ENCODE measurements around the gene STK39.
"Not testable (repeated sequence)": the region's sequence is repeated elsewhere in the genome, so short reads cannot be mapped to it uniquely, and the experiment has no call there.

STK39 gene

GRCh38 chr2:168278424-168278888, 31.1 kb upstream of the STK39 start:
- no peak overlapping the region for H3K4me3 ChIP-seq (ENCODE audit: low read depth, low read length)
- DNase-seq (ENCODE audit: low read depth), result peak; percentile 59
- TF ChIP-seq CTCF (conservative IDR thresholded peaks at IDR 0.05; ENCODE audit: low read depth, low read length), result no peak

GRCh38 chr2:168277276-168277675, 29.9 kb upstream of the STK39 start:
- no peak overlapping the region for H3K4me3 ChIP-seq (ENCODE audit: low read depth, low read length)
- DNase-seq (ENCODE audit: low read depth), result no peak
- TF ChIP-seq CTCF (conservative IDR thresholded peaks at IDR 0.05; ENCODE audit: low read depth, low read length), result no peak

GRCh38 chr2:168272225-168272624, 24.8 kb upstream of the STK39 start:
- H3K4me3 ChIP-seq (ENCODE audit: low read depth, low read length), result no peak overlapping the region
- no peak for TF ChIP-seq CTCF (conservative IDR thresholded peaks at IDR 0.05; ENCODE audit: low read depth, low read length)
- no peak for DNase-seq (ENCODE audit: low read depth)

GRCh38 chr2:168262926-168263325, 15.5 kb upstream of the STK39 start:
- not testable (repeated sequence) for H3K4me3 ChIP-seq (ENCODE audit: low read depth, low read length); DNase-seq (ENCODE audit: low read depth)

- TF ChIP-seq CTCF (conservative IDR thresholded peaks at IDR 0.05; ENCODE audit: low read depth, low read length), result no peak
- DNase-seq (ENCODE audit: low read depth), result no peak
- no peak overlapping the region for H3K4me3 ChIP-seq (ENCODE audit: low read depth, low read length)
Measured at GRCh38 chr2:168256448-168256847, 9.1 kb upstream of the STK39 start.

GRCh38 chr2:168255866-168256265, 8.5 kb upstream of the STK39 start:
- H3K4me3 ChIP-seq (ENCODE audit: low read depth, low read length), result no peak overlapping the region
- DNase-seq (ENCODE audit: low read depth), result no peak
- TF ChIP-seq CTCF (conservative IDR thresholded peaks at IDR 0.05; ENCODE audit: low read depth, low read length), result no peak

- no peak for DNase-seq (ENCODE audit: low read depth)
- H3K4me3 ChIP-seq (ENCODE audit: low read depth, low read length), result no peak overlapping the region
- no peak for TF ChIP-seq CTCF (conservative IDR thresholded peaks at IDR 0.05; ENCODE audit: low read depth, low read length)
Measured at GRCh38 chr2:168255103-168255502, 7.7 kb upstream of the STK39 start.
